GM23338 (cell line): ENCODE data around the gene TMEM63A. TPM values are rescaled to one million over a fixed set of nuclear protein-coding genes. Genes with fewer than 3 reads are reported as not detected.
A peak's percentile ranks its signal among the peaks of the same experiment; 100 is the strongest.

Source experiments
- ATAC-seq: fragments of 200-7000 bp; cut with Tn5 transposase; 3 replicates; pipeline ENCODE4 v1.9.1; 2020
- DNase-seq: peaks from one replicate; pipeline ENCODE4 v3.0.0-alpha.2; 2015; ENCODE audit warnings: low spot score
- H2AFZ ChIP-seq: fragments of 200-600 bp; sonication (generic); 2 replicates; pipeline ENCODE4 v1.8.0; 2016; ENCODE audit warnings: antibody characterized with exemption, mild to moderate bottlenecking, moderate library complexity
- H3F3A ChIP-seq: fragments of 200-600 bp; sonication (generic); replicated peaks from 2 replicates; pipeline ENCODE4 v1.8.0; 2017; ENCODE audit warnings: antibody characterized with exemption, mixed run types, low read depth
- H3K27ac ChIP-seq: fragments of 200-600 bp; sonication (generic); 2 replicates; pipeline ENCODE4 v1.6.1; 2016; ENCODE audit warnings: low read depth
- H3K27me3 ChIP-seq: fragments of 200-600 bp; sonication (generic); 2 replicates; pipeline ENCODE4 v1.8.0; 2016; ENCODE audit warnings: mild to moderate bottlenecking, mixed run types, moderate library complexity; ENCODE audit not compliant: insufficient read depth
- H3K36me3 ChIP-seq: fragments of 200-600 bp; sonication (generic); 2 replicates; pipeline ENCODE4 v1.8.0; 2016; ENCODE audit warnings: mild to moderate bottlenecking; ENCODE audit not compliant: insufficient read depth
- H3K4me1 ChIP-seq: fragments of 200-600 bp; sonication (generic); 2 replicates; pipeline ENCODE4 v1.8.0; 2016; ENCODE audit warnings: mild to moderate bottlenecking, moderate library complexity; ENCODE audit not compliant: insufficient read depth
- H3K4me2 ChIP-seq: fragments of 200-600 bp; sonication (generic); 2 replicates; pipeline ENCODE4 v1.7.1; 2017; ENCODE audit warnings: mixed run types
- H3K4me3 ChIP-seq: fragments of 200-600 bp; sonication (generic); 2 replicates; pipeline ENCODE4 v1.6.1; 2016; ENCODE audit warnings: mixed run types
- H3K79me2 ChIP-seq: fragments of 200-600 bp; sonication (generic); replicated peaks from 2 replicates; pipeline ENCODE4 v1.8.0; 2017; ENCODE audit warnings: mild to moderate bottlenecking; ENCODE audit not compliant: insufficient read depth
- H3K9me2 ChIP-seq: fragments of 200-600 bp; sonication (generic); 2 replicates; pipeline ENCODE4 v1.8.0; 2017; ENCODE audit not compliant: insufficient read depth
- H4K20me1 ChIP-seq: fragments of 200-600 bp; sonication (generic); replicated peaks from 2 replicates; pipeline ENCODE4 v1.8.0; 2017; ENCODE audit warnings: mild to moderate bottlenecking; ENCODE audit not compliant: insufficient read depth
- H3K27ac Mint-ChIP-seq: 2 replicates; pipeline ENCODE4 v1.8.0; 2020; ENCODE audit warnings: inconsistent platforms, mild to moderate bottlenecking, moderate library complexity, mixed read lengths
- H3K27me3 Mint-ChIP-seq: 3 replicates; pipeline ENCODE4 v1.8.0; 2022; ENCODE audit warnings: low read depth, mild to moderate bottlenecking, moderate library complexity, mixed read lengths, inconsistent platforms; ENCODE audit not compliant: insufficient read depth, poor library complexity
- H3K36me3 Mint-ChIP-seq: 3 replicates; pipeline ENCODE4 v1.8.0; 2021; ENCODE audit warnings: low read depth, mild to moderate bottlenecking, inconsistent platforms, moderate library complexity, mixed read lengths
- H3K4me1 Mint-ChIP-seq: 3 replicates; pipeline ENCODE4 v1.8.0; 2020; ENCODE audit warnings: mild to moderate bottlenecking, inconsistent platforms, mixed read lengths
- H3K4me3 Mint-ChIP-seq: 3 replicates; pipeline ENCODE4 v1.8.0; 2021; ENCODE audit warnings: moderate library complexity, mild to moderate bottlenecking, inconsistent platforms, mixed read lengths
- H3K9me3 Mint-ChIP-seq: 3 replicates; pipeline ENCODE4 v1.8.0; 2020; ENCODE audit warnings: moderate library complexity, mild to moderate bottlenecking, inconsistent platforms, mixed read lengths
- ETS1 ChIP-seq: IDR thresholded peaks from 2 replicates; pipeline ENCODE4 v1.6.1; 2016; ENCODE audit warnings: antibody characterized with exemption
- EZH2phosphoT487 ChIP-seq: fragments of 200-600 bp; sonication (generic); IDR thresholded peaks from one replicate; pipeline ENCODE4 v1.8.1; 2018; ENCODE audit warnings: antibody characterized with exemption; ENCODE audit not compliant: unreplicated experiment
- JUNB ChIP-seq: IDR thresholded peaks from one replicate; pipeline ENCODE4 v1.6.1; 2016; ENCODE audit warnings: antibody characterized with exemption; ENCODE audit not compliant: unreplicated experiment
- NANOG ChIP-seq: IDR thresholded peaks from 2 replicates; pipeline ENCODE4 v1.6.1; 2016; ENCODE audit warnings: antibody characterized with exemption, borderline replicate concordance
- POLR2AphosphoS5 ChIP-seq: IDR thresholded peaks from 2 replicates; pipeline ENCODE4 v1.6.1; 2016; ENCODE audit warnings: antibody characterized with exemption, low read depth
- REST ChIP-seq: IDR thresholded peaks from one replicate; pipeline ENCODE4 v1.6.1; 2018; ENCODE audit warnings: antibody characterized with exemption; ENCODE audit not compliant: unreplicated experiment
- STAT1 ChIP-seq: IDR thresholded peaks from one replicate; pipeline ENCODE4 v1.6.1; 2016; ENCODE audit warnings: antibody characterized with exemption; ENCODE audit not compliant: unreplicated experiment
- ZNF114 ChIP-seq: fragments of 250-450 bp; sonication (Bioruptor Pico); IDR thresholded peaks from 2 replicates; pipeline ENCODE4 v1.5.0; 2020; ENCODE audit warnings: mild to moderate bottlenecking, moderate library complexity
- ZNF331 ChIP-seq: fragments of 250-450 bp; sonication (Bioruptor Pico); IDR thresholded peaks from 2 replicates; pipeline ENCODE4 v1.5.0; 2020; ENCODE audit warnings: low read depth, mild to moderate bottlenecking, moderate library complexity
- polyA plus RNA-seq: library from polyadenylated mRNA; unstranded; fragments of >200 nt; fragmentation: Nextera tagmentation; extraction: Ambion mirVana; gene quantifications from 2 replicates; pipeline ENCODE4 v1.2.1, GENCODE V29; 2016
- total RNA-seq: library from RNA; depleted of rRNA; stranded (reverse); fragments of >200 nt; shearing (Covaris generic); gene quantifications from 2 replicates; pipeline ENCODE4 v1.2.3, GENCODE V29; 2014
- TF ChIP-seq, protein P1 (sequence below): fragments of 250-450 bp; sonication (Bioruptor Pico); IDR thresholded peaks from 2 replicates; pipeline ENCODE4 v1.5.0; 2020; ENCODE audit warnings: mild to moderate bottlenecking, moderate library complexity

TMEM63A gene
- total and polyA plus RNA-seq, 2 experiments from 2014 or later = 31.7 to 76.9 TPM

DNA sequence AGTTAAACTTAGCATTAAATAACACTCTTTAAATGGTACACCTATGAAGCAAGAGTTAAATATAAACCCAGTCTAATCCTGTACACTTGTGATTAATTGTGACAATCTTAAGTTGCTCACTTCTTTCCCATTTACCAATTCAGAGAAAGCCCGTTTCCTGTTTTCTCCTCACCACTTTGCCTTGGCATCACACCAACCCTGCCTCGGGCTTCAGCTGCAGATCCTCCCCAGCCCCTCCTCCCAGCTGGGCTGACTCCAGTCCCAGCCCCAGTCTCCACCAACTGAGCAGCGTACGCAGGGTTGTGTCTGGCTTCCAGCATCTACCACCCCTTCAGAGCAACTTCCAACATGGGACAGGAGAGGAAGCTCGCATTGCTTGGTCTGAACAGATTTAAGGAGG lies 37.7 kb upstream of the TMEM63A start:
- TF ChIP-seq NANOG = no peak
- TF ChIP-seq ZNF114 (CRISPR knock-in tag) = no peak
- no peak for TF ChIP-seq REST
- no peak for TF ChIP-seq STAT1
- TF ChIP-seq POLR2AphosphoS5 = no peak
- TF ChIP-seq EZH2phosphoT487 = no peak
- TF ChIP-seq JUNB = no peak
- H3F3A ChIP-seq = peaks cover 14% of the 10 kb centered on the region
- DNase-seq (no peak), ATAC-seq (no peak)
- Mint-ChIP-seq H3K27ac (no peak overlapping the region), H3K36me3 (peaks cover 64% of the 10 kb centered on the region), H3K9me3 (no peaks in the 10 kb centered on the region), H3K4me3 (no peak overlapping the region), H3K4me1 (peaks cover 15% of the 10 kb centered on the region), H3K27me3 (peaks cover 14% of the 10 kb centered on the region)
- no peak overlapping the region for H2AFZ ChIP-seq
- peaks cover 34% of the 10 kb centered on the region for H3K36me3 ChIP-seq
- no peaks in the 10 kb centered on the region for H3K27me3 ChIP-seq
- H3K4me1 ChIP-seq = peaks cover 20% of the 10 kb centered on the region
- no peak overlapping the region for H3K4me2 ChIP-seq
- H3K9me2 ChIP-seq = no peaks in the 10 kb centered on the region
- peaks cover 22% of the 10 kb centered on the region for H3K79me2 ChIP-seq
- peaks cover 13% of the 10 kb centered on the region; the same call in 1 of the 2 replicates for H4K20me1 ChIP-seq
- H3K4me3 ChIP-seq = no peak overlapping the region
- H3K27ac ChIP-seq = no peak overlapping the region

DNA sequence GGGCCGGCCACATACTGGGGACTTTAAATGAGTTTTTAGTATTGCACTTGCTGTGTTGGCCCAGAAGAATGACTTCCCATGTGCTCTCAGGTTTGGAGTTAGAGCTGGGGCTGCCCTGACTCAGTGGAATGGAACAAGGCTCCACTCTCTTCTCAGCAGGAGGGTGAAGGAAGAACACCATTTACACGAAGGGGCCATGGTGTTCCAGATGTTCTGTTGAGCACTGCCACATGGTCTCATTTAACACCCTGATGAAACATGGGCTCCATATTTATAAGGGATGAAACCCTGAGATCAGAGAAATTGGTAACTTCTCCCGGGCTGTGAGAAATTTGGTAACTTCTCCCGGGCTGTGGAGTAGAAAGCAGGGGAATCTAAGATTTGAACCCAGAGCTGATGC lies 36.1 kb upstream of the TMEM63A start:
- H3K36me3 Mint-ChIP-seq = peaks cover 62% of the 10 kb centered on the region
- H3K79me2 ChIP-seq = peaks cover 16% of the 10 kb centered on the region
- peaks cover 5% of the 10 kb centered on the region for H3K27me3 Mint-ChIP-seq
- no peaks in the 10 kb centered on the region for H3K9me2 ChIP-seq
- H3K27ac Mint-ChIP-seq = no peak overlapping the region
- peaks cover 12% of the 10 kb centered on the region for H3K4me1 ChIP-seq
- no peak overlapping the region for H3K4me3 ChIP-seq
- H3K36me3 ChIP-seq = peaks cover 34% of the 10 kb centered on the region
- H3K27me3 ChIP-seq = no peaks in the 10 kb centered on the region
- peaks cover 13% of the 10 kb centered on the region; the same call in 1 of the 2 replicates for H3F3A ChIP-seq
- no peak overlapping the region for H3K4me2 ChIP-seq
- no peak for ATAC-seq
- no peak overlapping the region for H2AFZ ChIP-seq
- peaks cover 12% of the 10 kb centered on the region; the same call in 1 of the 2 replicates for H4K20me1 ChIP-seq
- peak overlapping the region; percentile 21; the same call in 1 of the 2 replicates for H3K27ac ChIP-seq
- H3K4me1 Mint-ChIP-seq = peaks cover 15% of the 10 kb centered on the region
- no peak for DNase-seq
- H3K9me3 Mint-ChIP-seq = no peaks in the 10 kb centered on the region
- H3K4me3 Mint-ChIP-seq = no peak overlapping the region
- TF ChIP-seq ETS1 (no peak), ZNF331 (no peak), STAT1 (no peak), ZNF114 (CRISPR knock-in tag) (no peak), EZH2phosphoT487 (no peak)
- TF ChIP-seq, protein P1, sequence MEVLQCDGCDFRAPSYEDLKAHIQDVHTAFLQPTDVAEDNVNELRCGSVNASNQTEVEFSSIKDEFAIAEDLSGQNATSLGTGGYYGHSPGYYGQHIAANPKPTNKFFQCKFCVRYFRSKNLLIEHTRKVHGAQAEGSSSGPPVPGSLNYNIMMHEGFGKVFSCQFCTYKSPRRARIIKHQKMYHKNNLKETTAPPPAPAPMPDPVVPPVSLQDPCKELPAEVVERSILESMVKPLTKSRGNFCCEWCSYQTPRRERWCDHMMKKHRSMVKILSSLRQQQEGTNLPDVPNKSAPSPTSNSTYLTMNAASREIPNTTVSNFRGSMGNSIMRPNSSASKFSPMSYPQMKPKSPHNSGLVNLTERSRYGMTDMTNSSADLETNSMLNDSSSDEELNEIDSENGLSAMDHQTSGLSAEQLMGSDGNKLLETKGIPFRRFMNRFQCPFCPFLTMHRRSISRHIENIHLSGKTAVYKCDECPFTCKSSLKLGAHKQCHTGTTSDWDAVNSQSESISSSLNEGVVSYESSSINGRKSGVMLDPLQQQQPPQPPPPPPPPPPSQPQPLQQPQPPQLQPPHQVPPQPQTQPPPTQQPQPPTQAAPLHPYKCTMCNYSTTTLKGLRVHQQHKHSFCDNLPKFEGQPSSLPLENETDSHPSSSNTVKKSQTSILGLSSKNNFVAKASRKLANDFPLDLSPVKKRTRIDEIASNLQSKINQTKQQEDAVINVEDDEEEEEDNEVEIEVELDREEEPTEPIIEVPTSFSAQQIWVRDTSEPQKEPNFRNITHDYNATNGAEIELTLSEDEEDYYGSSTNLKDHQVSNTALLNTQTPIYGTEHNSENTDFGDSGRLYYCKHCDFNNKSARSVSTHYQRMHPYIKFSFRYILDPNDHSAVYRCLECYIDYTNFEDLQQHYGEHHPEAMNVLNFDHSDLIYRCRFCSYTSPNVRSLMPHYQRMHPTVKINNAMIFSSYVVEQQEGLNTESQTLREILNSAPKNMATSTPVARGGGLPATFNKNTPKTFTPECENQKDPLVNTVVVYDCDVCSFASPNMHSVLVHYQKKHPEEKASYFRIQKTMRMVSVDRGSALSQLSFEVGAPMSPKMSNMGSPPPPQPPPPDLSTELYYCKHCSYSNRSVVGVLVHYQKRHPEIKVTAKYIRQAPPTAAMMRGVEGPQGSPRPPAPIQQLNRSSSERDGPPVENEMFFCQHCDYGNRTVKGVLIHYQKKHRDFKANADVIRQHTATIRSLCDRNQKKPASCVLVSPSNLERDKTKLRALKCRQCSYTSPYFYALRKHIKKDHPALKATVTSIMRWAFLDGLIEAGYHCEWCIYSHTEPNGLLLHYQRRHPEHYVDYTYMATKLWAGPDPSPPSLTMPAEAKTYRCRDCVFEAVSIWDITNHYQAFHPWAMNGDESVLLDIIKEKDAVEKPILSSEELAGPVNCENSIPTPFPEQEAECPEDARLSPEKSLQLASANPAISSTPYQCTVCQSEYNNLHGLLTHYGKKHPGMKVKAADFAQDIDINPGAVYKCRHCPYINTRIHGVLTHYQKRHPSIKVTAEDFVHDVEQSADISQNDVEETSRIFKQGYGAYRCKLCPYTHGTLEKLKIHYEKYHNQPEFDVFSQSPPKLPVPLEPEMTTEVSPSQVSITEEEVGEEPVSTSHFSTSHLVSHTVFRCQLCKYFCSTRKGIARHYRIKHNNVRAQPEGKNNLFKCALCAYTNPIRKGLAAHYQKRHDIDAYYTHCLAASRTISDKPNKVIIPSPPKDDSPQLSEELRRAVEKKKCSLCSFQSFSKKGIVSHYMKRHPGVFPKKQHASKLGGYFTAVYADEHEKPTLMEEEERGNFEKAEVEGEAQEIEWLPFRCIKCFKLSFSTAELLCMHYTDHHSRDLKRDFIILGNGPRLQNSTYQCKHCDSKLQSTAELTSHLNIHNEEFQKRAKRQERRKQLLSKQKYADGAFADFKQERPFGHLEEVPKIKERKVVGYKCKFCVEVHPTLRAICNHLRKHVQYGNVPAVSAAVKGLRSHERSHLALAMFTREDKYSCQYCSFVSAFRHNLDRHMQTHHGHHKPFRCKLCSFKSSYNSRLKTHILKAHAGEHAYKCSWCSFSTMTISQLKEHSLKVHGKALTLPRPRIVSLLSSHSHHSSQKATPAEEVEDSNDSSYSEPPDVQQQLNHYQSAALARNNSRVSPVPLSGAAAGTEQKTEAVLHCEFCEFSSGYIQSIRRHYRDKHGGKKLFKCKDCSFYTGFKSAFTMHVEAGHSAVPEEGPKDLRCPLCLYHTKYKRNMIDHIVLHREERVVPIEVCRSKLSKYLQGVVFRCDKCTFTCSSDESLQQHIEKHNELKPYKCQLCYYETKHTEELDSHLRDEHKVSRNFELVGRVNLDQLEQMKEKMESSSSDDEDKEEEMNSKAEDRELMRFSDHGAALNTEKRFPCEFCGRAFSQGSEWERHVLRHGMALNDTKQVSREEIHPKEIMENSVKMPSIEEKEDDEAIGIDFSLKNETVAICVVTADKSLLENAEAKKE (CRISPR knock-in tag) = no peak
